Measurements from ENCODE around the gene RGL3. TPM values are rescaled to one million over a fixed set of nuclear protein-coding genes. Genes with fewer than 3 reads are reported as not detected.

The RGL3 gene
- total RNA-seq, 1 experiment from 2014 or later = 53.1 TPM

DNA sequence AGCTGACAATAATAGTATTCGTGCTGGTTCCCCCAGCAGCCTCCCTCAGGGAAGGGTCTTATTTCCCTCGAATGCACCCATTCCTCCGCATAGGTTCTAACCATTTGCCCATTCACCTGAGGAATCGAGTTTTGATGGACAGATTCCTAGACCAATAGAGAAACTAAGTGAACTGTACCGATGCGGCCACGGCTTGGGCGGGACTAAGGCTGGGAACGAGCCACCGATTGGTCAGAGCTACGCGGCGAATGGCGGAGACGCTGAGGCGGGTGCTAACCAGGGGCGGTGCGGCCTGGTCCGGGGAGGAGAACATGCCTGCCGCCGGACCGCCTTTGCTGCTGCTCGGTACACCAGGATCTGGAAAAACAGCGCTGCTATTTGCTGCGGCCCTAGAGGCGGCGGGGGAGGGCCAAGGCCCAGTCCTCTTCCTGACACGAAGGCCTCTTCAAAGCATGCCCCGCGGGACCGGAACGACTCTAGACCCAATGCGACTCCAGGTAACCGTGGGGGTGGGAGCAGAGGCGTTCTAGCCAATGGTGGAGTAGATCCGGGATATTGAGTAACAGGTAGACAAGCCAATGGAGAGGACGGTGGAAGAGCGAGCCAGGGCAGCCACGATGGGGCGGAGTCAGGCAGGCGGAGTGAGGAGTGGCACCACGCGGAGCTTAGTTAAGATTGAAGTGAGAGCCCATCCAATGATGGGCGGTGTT lies 44.5 kb downstream of the RGL3 start, which contains the start of gene SWSAP1:
Gene SWSAP1, plus strand, starts transcription at position 234 of the 710 bp plus-strand sequence. Its CDS starts 15 bp downstream, at position 249.
- H3K36me3 ChIP-seq (ENCODE audit: control insufficient read depth, insufficient read depth, low read length) = no peaks in the 10 kb centered on the region
- no peaks in the 10 kb centered on the region for H3K9me3 Mint-ChIP-seq (ENCODE audit: unreplicated experiment)
- BruUV-seq (replicated peaks) = TSS peak; percentile 81
- ChIA-PET POLR2A (interaction anchor here (0.5 to 1.7 kb wide), 19 partner anchors 9 to 1775 kb away, joined by 3 to 19 read pairs (median 6); partner anchors contain the start of genes CCDC159, ECSIT, EPOR and IER2), CTCF (interaction anchor here (0.7 to 2.1 kb wide), 17 partner anchors 9 to 463 kb away, joined by 3 to 30 read pairs (median 4); partner anchors contain the start of genes EPOR, ODAD3, PRKCSH and RAB3D)
- H3K4me1 Mint-ChIP-seq (ENCODE audit: low read depth, unreplicated experiment) = no peaks in the 10 kb centered on the region
- TF ChIP-seq, protein P1, sequence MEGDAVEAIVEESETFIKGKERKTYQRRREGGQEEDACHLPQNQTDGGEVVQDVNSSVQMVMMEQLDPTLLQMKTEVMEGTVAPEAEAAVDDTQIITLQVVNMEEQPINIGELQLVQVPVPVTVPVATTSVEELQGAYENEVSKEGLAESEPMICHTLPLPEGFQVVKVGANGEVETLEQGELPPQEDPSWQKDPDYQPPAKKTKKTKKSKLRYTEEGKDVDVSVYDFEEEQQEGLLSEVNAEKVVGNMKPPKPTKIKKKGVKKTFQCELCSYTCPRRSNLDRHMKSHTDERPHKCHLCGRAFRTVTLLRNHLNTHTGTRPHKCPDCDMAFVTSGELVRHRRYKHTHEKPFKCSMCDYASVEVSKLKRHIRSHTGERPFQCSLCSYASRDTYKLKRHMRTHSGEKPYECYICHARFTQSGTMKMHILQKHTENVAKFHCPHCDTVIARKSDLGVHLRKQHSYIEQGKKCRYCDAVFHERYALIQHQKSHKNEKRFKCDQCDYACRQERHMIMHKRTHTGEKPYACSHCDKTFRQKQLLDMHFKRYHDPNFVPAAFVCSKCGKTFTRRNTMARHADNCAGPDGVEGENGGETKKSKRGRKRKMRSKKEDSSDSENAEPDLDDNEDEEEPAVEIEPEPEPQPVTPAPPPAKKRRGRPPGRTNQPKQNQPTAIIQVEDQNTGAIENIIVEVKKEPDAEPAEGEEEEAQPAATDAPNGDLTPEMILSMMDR (IDR thresholded peaks at IDR 0.05; ENCODE audit: insufficient read depth in 1 of 2, low read depth in 1 of 2, low read length in 1 of 2, severe bottlenecking in 1 of 2, unreplicated experiment in 1 of 2) = no peak
- H3K4me1 ChIP-seq = peaks cover 10% of the 10 kb centered on the region; the same call in 1 of the 2 replicates
- H3K4me3 Mint-ChIP-seq (ENCODE audit: unreplicated experiment) = peak within 1 kb of the TSS; percentile 41
- peak within 1 kb of the TSS; percentile 85 for H3K4me3 ChIP-seq (ENCODE audit: low read depth, low read length)
- H3K27me3 ChIP-seq (replicated peaks; ENCODE audit: control insufficient read depth, insufficient read depth, low read length) = no peaks in the 10 kb centered on the region
- DNase-seq = peak; percentile 97 to 98
- intact Hi-C loops (cut with micrococcal nuclease; ENCODE audit: unreplicated experiment) = loop anchor here (2.0 kb wide), 2 partner anchors 28 to 82 kb away; partner anchors contain the start of genes CCDC159 and TMEM205
- H3K9me3 ChIP-seq = no peaks in the 10 kb centered on the region
- peak within 1 kb of the TSS; percentile 8 for H3K27ac Mint-ChIP-seq (ENCODE audit: unreplicated experiment)
- no peaks in the 10 kb centered on the region for H3K27me3 Mint-ChIP-seq (ENCODE audit: insufficient read depth, unreplicated experiment)
- peaks cover 9% of the 10 kb centered on the region for H3K36me3 Mint-ChIP-seq (ENCODE audit: insufficient read depth, unreplicated experiment)

DNA sequence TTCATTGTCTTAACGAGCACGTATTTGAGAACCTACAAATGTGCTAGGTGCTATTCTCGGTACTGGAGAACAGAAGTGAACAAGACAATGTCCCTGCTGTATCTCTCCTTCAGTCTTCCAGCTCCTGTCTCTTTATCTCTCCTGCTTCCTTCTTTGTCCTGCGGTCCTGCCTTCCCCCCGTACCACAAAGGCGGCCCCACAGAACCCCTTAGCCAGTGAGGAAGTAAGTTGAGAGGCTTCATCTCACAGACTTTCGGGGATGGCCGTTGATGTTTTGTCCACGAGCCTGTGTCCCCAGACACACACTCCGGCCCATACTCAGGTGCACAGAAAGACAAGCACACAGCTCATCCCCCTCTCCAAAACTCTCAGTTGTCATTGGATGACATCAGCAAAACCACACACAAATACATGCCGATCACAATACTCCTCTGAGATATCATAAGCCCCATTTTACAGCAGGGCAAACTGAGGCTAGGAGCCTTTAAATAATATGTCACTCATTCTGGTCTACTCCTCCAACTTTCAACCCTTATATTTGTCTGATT lies 45.2 kb downstream of the RGL3 start:
- ChIA-PET CTCF (interaction anchor here (0.7 to 2.1 kb wide), 11 partner anchors 10 to 463 kb away, joined by 3 to 30 read pairs (median 8); partner anchors contain the start of genes EPOR, ODAD3 and PRKCSH), POLR2A (interaction anchor here (0.7 to 1.7 kb wide), 10 partner anchors 10 to 1776 kb away, joined by 3 to 19 read pairs (median 10); partner anchors contain the start of genes CCDC159, ECSIT, EPOR and IER2)
- TF ChIP-seq, protein P1 (IDR thresholded peaks at IDR 0.05; ENCODE audit: insufficient read depth in 1 of 2, low read depth in 1 of 2, low read length in 1 of 2, severe bottlenecking in 1 of 2, unreplicated experiment in 1 of 2) = no peak
- Mint-ChIP-seq H3K4me1 (ENCODE audit: low read depth, unreplicated experiment) (no peaks in the 10 kb centered on the region), H3K9me3 (ENCODE audit: unreplicated experiment) (no peaks in the 10 kb centered on the region), H3K36me3 (ENCODE audit: insufficient read depth, unreplicated experiment) (peaks cover 14% of the 10 kb centered on the region), H3K4me3 (ENCODE audit: unreplicated experiment) (no peak overlapping the region), H3K27me3 (ENCODE audit: insufficient read depth, unreplicated experiment) (no peaks in the 10 kb centered on the region), H3K27ac (ENCODE audit: unreplicated experiment) (peak overlapping the region; percentile 8)
- no peaks in the 10 kb centered on the region for H3K27me3 ChIP-seq (replicated peaks; ENCODE audit: control insufficient read depth, insufficient read depth, low read length)
- H3K4me1 ChIP-seq = peaks cover 10% of the 10 kb centered on the region; the same call in 1 of the 2 replicates
- BruUV-seq (replicated peaks) = no TSS peak
- intact Hi-C loops (cut with micrococcal nuclease; ENCODE audit: unreplicated experiment) = loop anchor here (2.0 kb wide), 2 partner anchors 27 to 81 kb away; partner anchors contain the start of genes CCDC159 and TMEM205
- no peaks in the 10 kb centered on the region for H3K9me3 ChIP-seq
- no peaks in the 10 kb centered on the region for H3K36me3 ChIP-seq (ENCODE audit: control insufficient read depth, insufficient read depth, low read length)
- DNase-seq = no peak
- H3K4me3 ChIP-seq (ENCODE audit: low read depth, low read length) = peak overlapping the region; percentile 85
